Activated CD4-positive, alpha-beta T cell treated with anti-CD3 and anti-CD28 coated beads, Interleukin-2, amount 10 ng/mL, durations not matched to agents 7 days and 5 days (primary cell): ENCODE measurements around the gene KDM4D. TPM values are rescaled to one million over a fixed set of nuclear protein-coding genes. Genes with fewer than 3 reads are reported as not detected.

Experiments
- CTCF ChIA-PET: fragments of 350-600 bp; sonication (Branson Sonifier 250); formaldehyde crosslinking; loops from one replicate; lab custom pipeline; 2021; ENCODE audit warnings: antibody characterized with exemption; lab: Charles Lee
- POLR2A ChIA-PET: fragments of 350-600 bp; sonication (Branson Sonifier 250); formaldehyde crosslinking; loops from one replicate; lab custom pipeline; 2021; ENCODE audit warnings: antibody characterized with exemption; lab: Charles Lee
- DNase-seq: peaks from one replicate; pipeline ENCODE4 v3.0.0-alpha.2; 2020
- H3K27ac Mint-ChIP-seq: one replicate; pipeline ENCODE4 v1.8.0; 2021; ENCODE audit warnings: mild to moderate bottlenecking, moderate library complexity, mixed read lengths
- H3K27me3 Mint-ChIP-seq: one replicate; pipeline ENCODE4 v1.8.0; 2021; ENCODE audit warnings: mixed read lengths
- H3K36me3 Mint-ChIP-seq: one replicate; pipeline ENCODE4 v1.8.0; 2021; ENCODE audit warnings: low read depth, mixed read lengths
- H3K4me1 Mint-ChIP-seq: one replicate; pipeline ENCODE4 v1.8.0; 2021; ENCODE audit warnings: mixed read lengths
- H3K4me3 Mint-ChIP-seq: one replicate; pipeline ENCODE4 v1.8.0; 2021; ENCODE audit warnings: mild to moderate bottlenecking, moderate library complexity, mixed read lengths
- H3K9me3 Mint-ChIP-seq: one replicate; pipeline ENCODE4 v1.8.0; 2021; ENCODE audit warnings: mixed read lengths
- total RNA-seq, 2 experiments: library from RNA; stranded (reverse); gene quantifications; one replicate each; pipeline ENCODE4 v1.2.3, GENCODE V29; 2021

KDM4D gene
- total RNA-seq, 2 experiments from 2014 or later: 0.84 to 1.0 TPM

DNA sequence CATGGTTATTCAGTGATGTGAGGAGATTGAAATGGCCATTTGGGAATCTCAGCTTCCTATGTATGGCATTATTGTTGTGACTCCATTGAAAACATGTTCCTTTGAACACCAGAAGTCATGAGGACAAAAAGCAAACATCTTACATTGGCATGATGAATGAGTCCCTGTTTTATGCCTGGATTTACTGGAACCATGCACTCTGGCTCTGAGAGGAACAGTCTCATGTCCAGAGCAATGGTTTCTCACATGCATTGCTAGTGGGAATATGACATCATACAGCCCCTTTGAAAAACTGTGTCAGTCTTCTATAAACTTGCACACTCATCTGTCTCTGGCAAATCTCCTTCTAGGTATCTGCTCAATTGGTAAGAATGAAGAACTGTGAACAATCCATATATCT lies 72.3 kb downstream of the KDM4D start:
- peaks cover 38% of the 10 kb centered on the region for H3K27me3 Mint-ChIP-seq
- no peaks in the 10 kb centered on the region for H3K4me1 Mint-ChIP-seq
- no peaks in the 10 kb centered on the region for H3K36me3 Mint-ChIP-seq
- H3K9me3 Mint-ChIP-seq: no peaks in the 10 kb centered on the region
- no peak overlapping the region for H3K27ac Mint-ChIP-seq
- H3K4me3 Mint-ChIP-seq: no peak overlapping the region
- ChIA-PET CTCF (interaction anchor here (0.5 kb wide), 1 partner anchor 565 kb away, joined by 4 read pairs; no protein-coding TSS in a partner anchor), POLR2A (no interaction called here)
- DNase-seq: no peak

Other genes starting within 250 kb of the KDM4D start
- 1 to 10 TPM; 3.1 to 4.0 TPM for gene AMOTL1, start 205.4 kb upstream of the KDM4D start, total RNA-seq
- 10 to 100 TPM; 73.1 to 77.2 TPM for gene CWC15, start 153 bp upstream of the KDM4D start, total RNA-seq
- gene KDM4E, start 51.5 kb downstream of the KDM4D start, total RNA-seq: not detected
- gene KDM4F, start 75.7 kb downstream of the KDM4D start, total RNA-seq: not detected
- gene SRSF8, start 93.2 kb downstream of the KDM4D start, total RNA-seq: 10 to 100 TPM; 31.5 to 37.2 TPM
- gene ENDOD1, start 116.1 kb downstream of the KDM4D start, total RNA-seq: 10 to 100 TPM; 15.8 to 16.8 TPM